22Rv1 (cell line): Measurements from ENCODE around the gene GALNT17.

Source experiments
- CTCF ChIP-seq: fragments of 450-650 bp; IDR thresholded peaks from 2 replicates; pipeline ENCODE4 v1.5.1; 2017; ENCODE audit warnings: mild to moderate bottlenecking
- ZFX ChIP-seq: fragments of 450-650 bp; IDR thresholded peaks from 2 replicates; pipeline ENCODE4 v1.6.1; 2017; ENCODE audit warnings: antibody characterized with exemption, borderline replicate concordance

GRCh38 chr7:71457021-71457420 lies 325.1 kb downstream of the GALNT17 start:
- TF ChIP-seq CTCF (no peak), ZFX (no peak)
